ENCODE results near the gene P2RY6.

P2RY6 gene

DNA sequence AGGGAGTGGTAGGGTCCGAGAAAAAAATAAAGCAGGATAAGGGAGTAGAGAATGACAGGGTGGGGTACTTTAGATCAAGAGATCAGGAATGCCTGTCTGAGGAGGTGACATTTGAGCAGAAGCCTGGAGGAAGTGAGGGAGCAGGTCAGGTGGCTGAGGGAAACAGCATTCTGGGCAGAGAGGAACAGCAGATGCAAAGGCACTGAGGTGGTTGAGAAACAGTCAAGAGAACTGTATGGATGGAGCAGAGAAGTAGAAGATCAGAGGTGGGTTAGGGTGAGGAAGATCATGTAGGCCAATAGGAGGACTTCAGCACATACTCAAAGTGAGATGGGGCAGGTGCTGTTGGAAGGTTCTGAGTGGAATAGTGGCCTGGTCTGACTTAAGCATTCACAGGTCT lies 44.3 kb downstream of the P2RY6 start:
- no peak overlapping the region for H3K27ac ChIP-seq (replicated peaks; ENCODE audit: low read length)
- H3K79me1 ChIP-seq (ENCODE audit: low read depth, low read length), result peaks cover 43% of the 10 kb centered on the region
- H2AK5ac ChIP-seq (ENCODE audit: low read depth, low read length), result peak overlapping the region; percentile 42
- H3K23ac ChIP-seq (ENCODE audit: low read depth, low read length, poor library complexity), result no peak overlapping the region
- no peak overlapping the region for H2BK120ac ChIP-seq (ENCODE audit: low read depth, low read length)
- no peak overlapping the region for H2AFZ ChIP-seq (ENCODE audit: low read length)
- H2BK12ac ChIP-seq (ENCODE audit: low read length), result no peak overlapping the region
- no peak overlapping the region for H3K4me2 ChIP-seq (ENCODE audit: insufficient read depth, low read length, poor library complexity, severe bottlenecking)
- whole genome bisulfite sequencing, 2 donors (ENCODE audit: extremely low coverage in 2 of 2, insufficient read length in 2 of 2, insufficient replicate concordance in 1 of 2), result no CpG with 5 or more reads among the region's 1 CpG
- no peak overlapping the region for H4K8ac ChIP-seq (ENCODE audit: low read depth, low read length)
- H4K91ac ChIP-seq (ENCODE audit: low read depth, low read length, poor library complexity), result no peak overlapping the region
- H3K9me3 ChIP-seq (replicated peaks in 1 of 2; ENCODE audit: control insufficient read depth in 2 of 2, insufficient read depth in 1 of 2, low read depth in 1 of 2, low read length in 2 of 2), result no peaks in the 10 kb centered on the region
- H3K36me3 ChIP-seq (replicated peaks in 1 of 2; ENCODE audit: control insufficient read depth in 2 of 2, insufficient read depth in 2 of 2, low read length in 2 of 2), result peaks cover 17 to 79% of the 10 kb centered on the region in 2 donors
- no peak overlapping the region for H3K14ac ChIP-seq (ENCODE audit: low read length)
- peaks cover 41 to 52% of the 10 kb centered on the region in 2 donors for H3K4me1 ChIP-seq (ENCODE audit: control insufficient read depth in 2 of 2, insufficient read depth in 1 of 2, low read depth in 1 of 2, low read length in 2 of 2)
- H2BK5ac ChIP-seq (ENCODE audit: low read length), result no peak overlapping the region
- peak overlapping the region; percentile 63 for H3K18ac ChIP-seq (ENCODE audit: low read length)
- H3K4ac ChIP-seq (ENCODE audit: low read length), result no peak overlapping the region
- H2BK15ac ChIP-seq (ENCODE audit: low read length), result peak overlapping the region; percentile 0
- no peaks in the 10 kb centered on the region for H3K27me3 ChIP-seq (ENCODE audit: control insufficient read depth in 3 of 3, insufficient read depth in 3 of 3, low read depth in 1 of 3, low read length in 3 of 3)
- H3K9ac ChIP-seq (ENCODE audit: low read depth, low read length, poor library complexity), result no peak overlapping the region
- no peak overlapping the region for H3K4me3 ChIP-seq (ENCODE audit: low read length in 2 of 2)
- DNase-seq (ENCODE audit: low spot score), result no peak

DNA sequence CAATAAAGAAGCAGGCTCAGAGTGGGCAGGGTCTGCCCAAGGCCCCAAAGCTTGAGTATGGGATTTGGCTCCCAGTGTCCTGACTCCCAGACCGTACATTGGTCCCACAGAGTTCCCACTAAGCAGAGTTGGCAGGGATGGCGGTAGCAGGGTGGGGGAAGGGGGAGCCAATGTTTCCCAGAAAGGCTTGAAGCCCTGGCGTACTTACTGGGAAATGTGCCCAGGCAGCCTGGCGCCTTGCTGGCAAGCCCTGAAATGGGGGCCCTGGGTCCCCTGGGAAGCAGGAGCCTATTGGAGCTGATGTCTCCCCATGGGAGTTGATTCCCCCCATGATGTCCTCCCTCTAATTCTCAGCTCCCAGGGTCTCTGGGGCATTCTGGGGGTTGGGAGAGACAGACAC lies 45.2 kb downstream of the P2RY6 start:
- no CpG with 5 or more reads among the region's 4 CpGs for WGBS, 2 donors (ENCODE audit: extremely low coverage in 2 of 2, insufficient read length in 2 of 2, insufficient replicate concordance in 1 of 2)
- H3K14ac ChIP-seq (ENCODE audit: low read length), result no peak overlapping the region
- H3K36me3 ChIP-seq (replicated peaks in 1 of 2; ENCODE audit: control insufficient read depth in 2 of 2, insufficient read depth in 2 of 2, low read length in 2 of 2), result peaks cover 14 to 73% of the 10 kb centered on the region in 2 donors
- peak overlapping the region; percentile 10 for H3K23ac ChIP-seq (ENCODE audit: low read depth, low read length, poor library complexity)
- H3K27me3 ChIP-seq (ENCODE audit: control insufficient read depth in 3 of 3, insufficient read depth in 3 of 3, low read depth in 1 of 3, low read length in 3 of 3), result no peaks in the 10 kb centered on the region
- H2AK5ac ChIP-seq (ENCODE audit: low read depth, low read length), result peak overlapping the region; percentile 42
- H3K9me3 ChIP-seq (replicated peaks in 1 of 2; ENCODE audit: control insufficient read depth in 2 of 2, insufficient read depth in 1 of 2, low read depth in 1 of 2, low read length in 2 of 2), result no peaks in the 10 kb centered on the region
- no peak overlapping the region for H3K4me3 ChIP-seq (ENCODE audit: low read length in 2 of 2)
- H4K91ac ChIP-seq (ENCODE audit: low read depth, low read length, poor library complexity), result no peak overlapping the region
- no peak overlapping the region for H2AFZ ChIP-seq (ENCODE audit: low read length)
- H3K4me1 ChIP-seq (ENCODE audit: control insufficient read depth in 2 of 2, insufficient read depth in 1 of 2, low read depth in 1 of 2, low read length in 2 of 2), result peaks cover 42 to 51% of the 10 kb centered on the region in 2 donors
- H2BK5ac ChIP-seq (ENCODE audit: low read length), result peak overlapping the region; percentile 25
- no peak overlapping the region for H4K8ac ChIP-seq (ENCODE audit: low read depth, low read length)
- no peak overlapping the region for H2BK12ac ChIP-seq (ENCODE audit: low read length)
- H3K27ac ChIP-seq (replicated peaks; ENCODE audit: low read length), result no peak overlapping the region
- H3K79me1 ChIP-seq (ENCODE audit: low read depth, low read length), result peaks cover 42% of the 10 kb centered on the region
- no peak for DNase-seq (ENCODE audit: low spot score)
- no peak overlapping the region for H2BK120ac ChIP-seq (ENCODE audit: low read depth, low read length)
- H2BK15ac ChIP-seq (ENCODE audit: low read length), result peak overlapping the region; percentile 4
- peak overlapping the region; percentile 25 for H3K18ac ChIP-seq (ENCODE audit: low read length)
- no peak overlapping the region for H3K4ac ChIP-seq (ENCODE audit: low read length)
- H3K4me2 ChIP-seq (ENCODE audit: insufficient read depth, low read length, poor library complexity, severe bottlenecking), result no peak overlapping the region
- H3K9ac ChIP-seq (ENCODE audit: low read depth, low read length, poor library complexity), result no peak overlapping the region

- Histone ChIP-seq H4K91ac (ENCODE audit: low read depth, low read length, poor library complexity) (no peak overlapping the region), H2AFZ (ENCODE audit: low read length) (no peak overlapping the region), H3K4ac (ENCODE audit: low read length) (no peak overlapping the region), H3K23ac (ENCODE audit: low read depth, low read length, poor library complexity) (no peak overlapping the region), H2BK5ac (ENCODE audit: low read length) (no peak overlapping the region), H2BK15ac (ENCODE audit: low read length) (no peak overlapping the region), H3K4me2 (ENCODE audit: insufficient read depth, low read length, poor library complexity, severe bottlenecking) (no peak overlapping the region), H2BK12ac (ENCODE audit: low read length) (no peak overlapping the region), H3K4me1 (ENCODE audit: control insufficient read depth in 2 of 2, insufficient read depth in 1 of 2, low read depth in 1 of 2, low read length in 2 of 2) (peaks cover 42 to 52% of the 10 kb centered on the region in 2 donors), H2AK5ac (ENCODE audit: low read depth, low read length) (no peak overlapping the region), H3K9ac (ENCODE audit: low read depth, low read length, poor library complexity) (no peak overlapping the region), H3K27me3 (ENCODE audit: control insufficient read depth in 3 of 3, insufficient read depth in 3 of 3, low read depth in 1 of 3, low read length in 3 of 3) (no peaks in the 10 kb centered on the region), H3K27ac (replicated peaks; ENCODE audit: low read length) (no peak overlapping the region), H3K36me3 (replicated peaks in 1 of 2; ENCODE audit: control insufficient read depth in 2 of 2, insufficient read depth in 2 of 2, low read length in 2 of 2) (peaks cover 14 to 70% of the 10 kb centered on the region in 2 donors), H3K79me1 (ENCODE audit: low read depth, low read length) (peaks cover 44% of the 10 kb centered on the region), H2BK120ac (ENCODE audit: low read depth, low read length) (no peak overlapping the region), H3K4me3 (ENCODE audit: low read length in 2 of 2) (no peak overlapping the region), H3K18ac (ENCODE audit: low read length) (peak overlapping the region; percentile 25), H3K9me3 (replicated peaks in 1 of 2; ENCODE audit: control insufficient read depth in 2 of 2, insufficient read depth in 1 of 2, low read depth in 1 of 2, low read length in 2 of 2) (no peaks in the 10 kb centered on the region), H4K8ac (ENCODE audit: low read depth, low read length) (no peak overlapping the region), H3K14ac (ENCODE audit: low read length) (no peak overlapping the region)
- no CpG with 5 or more reads among the region's 3 CpGs for WGBS, 2 donors (ENCODE audit: extremely low coverage in 2 of 2, insufficient read length in 2 of 2, insufficient replicate concordance in 1 of 2)
- no peak for DNase-seq (ENCODE audit: low spot score)
Observed at GRCh38 chr11:73317803-73318202, 45.7 kb downstream of the P2RY6 start.

DNA sequence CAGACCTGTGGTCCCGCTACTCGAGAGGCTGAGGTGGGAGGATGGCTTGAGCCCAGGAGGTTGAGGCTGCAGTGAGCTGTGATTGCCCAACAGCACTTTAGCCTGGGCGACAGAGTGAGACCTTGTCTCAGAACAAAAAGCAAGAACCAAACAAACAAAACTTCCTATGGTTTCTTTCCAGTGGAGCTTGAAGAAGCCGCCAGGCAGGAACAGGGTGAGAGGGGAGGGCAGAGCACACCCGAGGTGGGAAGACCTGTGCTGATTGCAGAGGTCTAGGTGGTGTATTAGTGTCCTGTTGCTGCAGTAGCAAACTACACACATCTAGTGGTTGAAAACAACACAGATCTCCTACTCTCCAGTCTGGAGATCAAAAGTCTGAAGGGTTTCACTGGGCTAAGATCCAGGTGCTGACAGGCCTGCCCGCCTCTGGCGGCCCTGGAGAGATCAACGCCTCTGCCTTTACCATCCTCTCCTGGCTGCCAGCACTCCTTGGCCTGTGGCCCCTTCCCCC lies 46.4 kb downstream of the P2RY6 start:
- Histone ChIP-seq H3K4me1 (ENCODE audit: control insufficient read depth in 2 of 2, insufficient read depth in 1 of 2, low read depth in 1 of 2, low read length in 2 of 2) (peaks cover 45 to 51% of the 10 kb centered on the region in 2 donors), H3K9me3 (replicated peaks in 1 of 2; ENCODE audit: control insufficient read depth in 2 of 2, insufficient read depth in 1 of 2, low read depth in 1 of 2, low read length in 2 of 2) (no peaks in the 10 kb centered on the region), H3K79me1 (ENCODE audit: low read depth, low read length) (peaks cover 43% of the 10 kb centered on the region), H3K27me3 (ENCODE audit: control insufficient read depth in 3 of 3, insufficient read depth in 3 of 3, low read depth in 1 of 3, low read length in 3 of 3) (no peaks in the 10 kb centered on the region), H3K4me3 (ENCODE audit: low read length in 2 of 2) (no peak overlapping the region), H3K27ac (replicated peaks; ENCODE audit: low read length) (no peak overlapping the region), H4K8ac (ENCODE audit: low read depth, low read length) (no peak overlapping the region), H3K9ac (ENCODE audit: low read depth, low read length, poor library complexity) (no peak overlapping the region), H3K14ac (ENCODE audit: low read length) (no peak overlapping the region), H2AFZ (ENCODE audit: low read length) (no peak overlapping the region), H3K4ac (ENCODE audit: low read length) (no peak overlapping the region), H2BK120ac (ENCODE audit: low read depth, low read length) (no peak overlapping the region), H2BK5ac (ENCODE audit: low read length) (no peak overlapping the region), H2AK5ac (ENCODE audit: low read depth, low read length) (no peak overlapping the region), H3K36me3 (replicated peaks in 1 of 2; ENCODE audit: control insufficient read depth in 2 of 2, insufficient read depth in 2 of 2, low read length in 2 of 2) (peaks cover 13 to 65% of the 10 kb centered on the region in 2 donors), H2BK12ac (ENCODE audit: low read length) (no peak overlapping the region), H4K91ac (ENCODE audit: low read depth, low read length, poor library complexity) (no peak overlapping the region), H2BK15ac (ENCODE audit: low read length) (no peak overlapping the region), H3K18ac (ENCODE audit: low read length) (no peak overlapping the region), H3K4me2 (ENCODE audit: insufficient read depth, low read length, poor library complexity, severe bottlenecking) (no peak overlapping the region), H3K23ac (ENCODE audit: low read depth, low read length, poor library complexity) (no peak overlapping the region)
- no CpG with 5 or more reads among the region's 8 CpGs for WGBS, 2 donors (ENCODE audit: extremely low coverage in 2 of 2, insufficient read length in 2 of 2, insufficient replicate concordance in 1 of 2)
- DNase-seq (ENCODE audit: low spot score), result no peak

Data from neuronal stem cell (in vitro differentiated cells).